GM21825 (cell line): Measurements from ENCODE around the gene PHPT1.
"Not testable (repeated sequence)": the region's sequence is repeated elsewhere in the genome, so short reads cannot be mapped to it uniquely, and the experiment has no call there.

Experiments
- ATAC-seq: cut with Tn5 transposase; IDR thresholded peaks from one replicate; pipeline ENCODE4 v1.9.1; 2021; ENCODE audit warnings: mild to moderate bottlenecking, moderate library complexity; ENCODE audit not compliant: unreplicated experiment

The PHPT1 gene

DNA sequence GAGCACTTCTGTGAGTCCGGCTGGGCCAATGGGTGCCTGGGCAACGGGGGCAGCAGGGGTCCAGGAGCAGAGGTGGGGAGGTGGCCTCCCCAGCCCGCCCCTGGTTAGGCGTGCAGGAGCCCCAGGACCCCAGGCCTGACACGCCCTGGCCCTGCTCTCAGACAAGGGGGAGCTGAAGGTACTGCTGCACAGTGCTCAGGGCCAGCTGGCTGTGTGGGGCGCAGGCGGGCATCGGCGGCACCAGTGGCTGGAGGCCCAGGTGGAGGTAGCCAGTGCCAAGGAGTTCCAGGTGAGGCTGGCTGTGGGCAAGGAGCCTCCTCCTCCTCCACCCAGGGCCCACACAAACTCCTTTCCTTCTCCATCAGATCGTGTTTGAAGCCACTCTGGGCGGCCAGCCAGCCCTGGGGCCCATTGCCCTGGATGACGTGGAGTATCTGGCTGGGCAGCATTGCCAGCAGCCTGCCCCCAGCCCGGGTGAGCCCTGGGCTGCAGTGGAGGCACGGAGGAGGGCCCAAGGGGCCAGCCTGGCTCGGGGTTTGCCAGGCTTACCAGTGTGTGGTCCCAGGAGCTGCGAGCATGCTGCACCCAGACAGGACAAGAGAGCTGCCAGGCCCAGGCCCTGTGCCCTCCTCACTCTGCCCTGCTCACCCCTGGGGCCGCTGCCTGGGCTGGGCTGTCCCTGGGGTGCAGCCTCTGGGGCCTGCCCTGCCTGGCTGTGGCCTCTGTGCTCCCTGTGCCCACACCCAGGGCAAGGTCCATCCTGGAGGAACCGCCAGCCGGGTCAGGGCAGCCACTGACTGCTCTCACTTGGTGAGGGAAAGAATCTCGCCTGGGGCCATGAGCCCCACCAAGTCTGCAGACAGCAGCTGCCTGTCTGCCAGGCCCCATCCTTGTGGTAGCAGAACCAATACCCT is 9.9 kb downstream of the PHPT1 start:
- no peak for ATAC-seq

DNA sequence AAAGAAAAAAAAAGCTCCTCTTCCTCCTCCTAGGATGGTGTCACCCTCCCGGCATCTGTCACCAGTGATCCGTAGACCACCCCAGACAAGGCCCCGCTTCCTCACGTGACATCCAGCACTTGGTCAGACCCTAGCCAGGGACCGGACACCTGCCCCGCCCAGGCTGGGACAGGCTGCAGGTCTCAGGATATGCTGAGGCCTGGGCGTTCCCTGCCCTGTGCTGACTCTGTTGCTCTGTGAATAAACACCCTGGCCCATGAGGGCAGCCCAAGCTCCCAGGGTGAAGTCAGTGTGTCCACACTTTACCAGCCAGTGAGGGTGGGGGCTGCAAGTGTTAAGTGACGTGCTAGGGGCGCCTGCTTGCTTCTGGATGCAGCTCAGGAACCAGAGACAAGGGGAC is 11.3 kb downstream of the PHPT1 start:
- no peak for ATAC-seq

DNA sequence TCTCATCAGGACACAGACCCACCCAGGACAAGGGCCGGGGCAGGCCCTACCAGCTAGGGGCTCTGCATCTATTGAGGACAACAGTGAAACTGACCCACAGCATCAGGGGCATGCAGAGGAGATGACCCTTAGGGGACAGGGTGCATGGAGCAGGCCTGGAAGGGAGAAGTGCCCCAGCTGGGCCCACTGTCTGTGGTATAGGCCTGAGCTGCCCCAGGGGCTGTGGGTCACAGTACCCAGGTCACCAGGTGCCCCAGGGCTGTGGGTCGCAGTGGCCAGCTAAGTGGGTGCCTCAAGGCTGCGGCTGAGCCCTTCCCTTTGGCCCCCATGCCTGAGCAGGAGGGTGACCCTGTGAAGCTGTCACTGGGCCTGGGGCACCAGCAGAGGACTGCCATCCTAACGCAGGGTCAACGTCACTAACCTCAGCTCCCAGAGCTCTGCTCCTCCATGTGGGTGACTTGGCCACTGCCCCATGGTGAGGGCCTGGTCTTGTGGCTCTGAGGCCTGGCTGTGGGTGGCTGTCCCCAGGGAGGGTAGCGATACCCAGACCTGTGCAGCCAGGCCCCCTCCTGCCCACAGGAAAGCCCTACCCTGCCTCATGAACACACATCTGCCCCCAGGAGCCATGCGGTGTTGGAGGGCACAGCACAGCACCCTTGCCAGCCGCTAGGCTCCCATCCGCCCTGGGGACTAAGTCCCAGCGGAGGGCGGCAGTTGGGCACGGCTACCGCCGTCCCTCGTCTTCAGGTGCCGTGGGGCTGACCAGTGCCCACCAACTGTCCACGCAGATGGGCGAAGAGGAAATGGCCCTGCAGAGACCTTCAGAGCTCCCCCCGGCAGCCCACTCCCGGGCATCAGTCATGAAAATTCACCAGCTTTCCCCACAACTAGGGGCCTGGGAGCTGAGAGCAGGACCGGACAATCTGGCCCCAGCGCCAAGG is 12.0 kb downstream of the PHPT1 start:
- ATAC-seq: no peak

DNA sequence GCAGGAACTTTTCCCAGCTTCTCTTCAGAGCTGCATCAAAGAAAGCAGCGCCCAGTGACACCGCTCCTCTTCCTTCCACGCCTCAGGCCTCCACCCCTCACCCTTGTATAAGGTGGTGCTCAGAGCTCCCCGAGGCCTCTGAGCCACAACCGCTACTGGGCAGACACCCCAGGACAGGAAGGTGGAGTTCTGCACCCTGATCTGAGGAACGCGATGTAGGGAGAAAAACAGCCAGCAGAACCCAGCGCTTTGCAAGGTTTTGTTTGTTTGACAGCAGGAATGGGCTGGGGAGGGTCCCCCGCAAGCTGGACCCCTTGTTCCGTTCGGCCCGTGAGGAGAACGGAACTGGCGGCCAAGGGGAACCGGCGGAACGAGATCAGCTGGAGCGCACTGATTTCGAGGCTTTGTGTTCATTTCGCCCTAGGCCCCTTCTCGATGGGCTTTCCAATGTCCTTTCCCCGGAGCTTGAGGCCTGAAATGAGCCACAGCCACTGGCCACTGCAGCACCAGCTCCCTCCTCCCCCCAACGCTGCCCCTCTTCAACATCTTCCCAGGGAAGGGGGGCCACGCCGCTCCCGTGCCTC is 12.8 kb downstream of the PHPT1 start:
- ATAC-seq: no peak

DNA sequence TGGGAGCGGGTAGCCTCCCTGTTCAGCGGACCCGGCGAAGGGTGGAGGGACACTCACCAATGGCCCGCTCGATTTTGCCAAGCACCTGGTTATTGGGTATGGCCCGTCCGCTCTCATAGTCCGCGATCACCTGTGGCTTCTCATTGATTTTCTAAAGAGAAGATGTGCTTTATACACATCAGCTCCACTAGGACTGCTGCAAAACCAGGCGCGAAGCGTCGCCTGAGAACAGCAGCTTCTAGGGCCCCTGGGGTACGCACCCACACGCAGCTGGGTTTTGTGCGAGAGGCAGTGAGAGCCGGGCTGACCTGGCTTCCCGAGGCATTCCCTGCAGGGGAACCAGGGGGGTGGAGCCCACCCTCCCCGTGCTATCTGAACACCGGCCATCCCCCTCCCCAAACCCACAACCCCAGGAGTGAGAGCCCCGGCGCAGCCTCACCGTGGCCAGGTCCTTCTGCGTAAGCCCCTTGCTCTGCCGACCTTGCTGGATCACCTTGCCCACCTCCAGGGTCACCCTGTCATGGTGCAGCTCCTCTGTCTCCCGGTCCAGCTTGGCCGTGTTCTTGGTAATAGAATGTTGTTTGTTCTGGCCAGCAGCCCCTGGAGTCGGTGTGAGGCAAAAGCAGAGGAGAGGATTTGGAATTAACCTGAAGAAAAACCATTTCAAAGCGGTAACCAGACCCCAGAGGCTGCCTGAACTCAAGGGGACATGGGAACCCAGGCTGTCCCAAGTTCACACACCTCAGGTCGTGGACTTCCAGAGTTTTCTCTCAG is 13.8 kb downstream of the PHPT1 start:
- no peak for ATAC-seq

- no peak for ATAC-seq
Observed at GRCh38 chr9:136863623-136864273, 14.5 kb downstream of the PHPT1 start.

- no peak for ATAC-seq
Observed at GRCh38 chr9:136865041-136865767, 16.0 kb downstream of the PHPT1 start.

DNA sequence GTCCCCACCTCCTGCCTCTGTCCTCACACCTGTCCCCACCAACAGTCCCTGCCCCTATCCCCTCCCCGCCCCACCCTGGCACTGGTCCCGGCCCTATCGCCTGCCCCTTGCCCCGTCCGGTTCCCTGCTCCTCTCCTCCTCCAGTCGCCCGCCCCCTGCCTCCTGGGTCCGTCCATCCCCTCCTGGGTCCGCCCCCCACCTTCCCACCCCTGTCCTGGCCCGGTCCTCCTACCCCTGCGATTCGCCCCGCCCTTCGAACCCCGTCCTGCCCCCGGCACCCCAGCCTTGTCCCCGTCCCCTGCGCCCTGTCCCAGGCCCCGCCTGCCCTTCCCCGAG is 16.5 kb downstream of the PHPT1 start:
- no peak for ATAC-seq

GRCh38 chr9:136866898-136867421 is 17.8 kb downstream of the PHPT1 start:
- ATAC-seq: not testable (repeated sequence)

- no peak for ATAC-seq
Observed at GRCh38 chr9:136867480-136867879, 18.3 kb downstream of the PHPT1 start.

GRCh38 chr9:136867917-136868316 is 18.7 kb downstream of the PHPT1 start:
- no peak for ATAC-seq

DNA sequence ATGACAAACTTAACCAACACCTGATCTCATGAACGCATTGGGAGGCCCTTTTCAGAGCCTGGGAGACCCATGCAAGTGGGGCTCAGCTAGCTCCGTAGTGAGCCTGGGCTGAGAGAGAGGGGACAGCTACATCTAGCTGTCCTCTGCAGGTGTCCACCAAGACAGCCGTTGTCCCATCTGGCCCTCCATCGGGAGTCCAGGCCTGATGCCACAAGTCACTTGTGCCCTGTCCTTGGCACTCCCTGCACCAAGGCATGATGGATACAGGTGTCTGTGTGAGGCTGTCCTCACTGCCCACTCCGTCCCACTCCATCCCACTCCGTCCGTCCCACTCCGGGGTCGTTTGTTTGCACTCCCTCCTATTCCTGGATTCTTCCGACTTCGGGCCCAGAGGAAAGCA is 19.4 kb downstream of the PHPT1 start:
- ATAC-seq: no peak

DNA sequence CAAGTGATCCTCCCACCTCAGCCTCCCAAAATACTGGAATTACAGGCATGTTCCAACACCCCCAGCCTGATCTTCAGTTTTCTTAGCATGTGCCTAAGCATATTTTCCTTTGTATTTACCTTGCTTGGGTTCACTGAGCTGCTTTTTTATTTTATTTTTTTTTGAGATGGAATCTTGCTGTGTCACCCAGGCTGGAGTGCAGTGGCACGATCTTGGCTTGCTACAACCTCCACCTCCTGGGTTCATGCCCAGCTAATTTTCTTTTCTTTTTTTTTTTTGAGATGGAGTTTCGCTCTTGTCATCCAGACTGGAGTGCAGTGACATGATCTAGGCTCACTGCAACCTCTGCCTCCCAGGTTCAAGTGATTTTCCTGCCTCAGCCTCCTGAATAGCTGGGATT is 20.4 kb downstream of the PHPT1 start:
- ATAC-seq: not testable (repeated sequence)

- ATAC-seq: no peak
Observed at GRCh38 chr9:136875155-136875554, 25.9 kb downstream of the PHPT1 start.

DNA sequence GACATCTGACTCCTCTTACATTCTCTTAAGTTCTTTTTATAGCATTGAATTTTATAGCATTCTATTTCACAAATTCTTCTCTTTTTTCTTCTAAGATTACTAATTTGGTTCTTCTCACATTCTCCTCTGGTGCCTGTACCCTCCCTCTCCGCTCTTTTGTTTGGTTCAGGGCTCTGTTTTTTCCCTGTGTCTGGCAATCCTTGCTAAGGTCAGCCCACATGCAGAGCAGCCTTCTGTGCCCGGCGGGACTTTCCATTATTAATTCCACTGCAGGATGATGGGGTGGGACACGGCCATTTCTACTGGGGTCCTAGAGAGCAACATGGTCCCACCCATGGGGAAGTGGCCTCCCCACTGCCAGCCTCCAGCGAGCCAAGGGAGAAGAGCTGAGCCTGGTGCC is 27.3 kb downstream of the PHPT1 start:
- ATAC-seq: no peak

DNA sequence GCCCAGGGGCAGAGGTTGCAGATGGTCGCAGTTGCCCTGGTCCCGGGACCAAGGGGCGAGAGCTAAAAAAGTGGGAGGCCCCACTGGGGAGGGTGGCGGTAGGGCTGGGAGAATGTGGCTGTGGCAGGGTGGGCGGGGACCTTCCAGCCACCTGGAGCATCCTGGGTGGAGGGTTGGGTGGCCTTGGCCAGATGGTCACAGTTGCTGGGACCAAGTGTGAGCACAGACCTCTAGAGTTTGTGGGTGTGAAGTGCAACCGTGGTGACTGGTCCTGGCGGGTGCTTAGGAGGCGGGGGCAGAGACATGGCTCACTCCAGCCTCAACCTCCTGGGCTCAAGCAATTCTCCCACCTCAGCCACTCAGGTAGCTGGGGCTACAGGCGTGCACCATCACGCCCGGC is 31.4 kb downstream of the PHPT1 start:
- ATAC-seq: no peak

- peak; percentile 30 for ATAC-seq
Observed at GRCh38 chr9:136881691-136882108, 32.5 kb downstream of the PHPT1 start.

DNA sequence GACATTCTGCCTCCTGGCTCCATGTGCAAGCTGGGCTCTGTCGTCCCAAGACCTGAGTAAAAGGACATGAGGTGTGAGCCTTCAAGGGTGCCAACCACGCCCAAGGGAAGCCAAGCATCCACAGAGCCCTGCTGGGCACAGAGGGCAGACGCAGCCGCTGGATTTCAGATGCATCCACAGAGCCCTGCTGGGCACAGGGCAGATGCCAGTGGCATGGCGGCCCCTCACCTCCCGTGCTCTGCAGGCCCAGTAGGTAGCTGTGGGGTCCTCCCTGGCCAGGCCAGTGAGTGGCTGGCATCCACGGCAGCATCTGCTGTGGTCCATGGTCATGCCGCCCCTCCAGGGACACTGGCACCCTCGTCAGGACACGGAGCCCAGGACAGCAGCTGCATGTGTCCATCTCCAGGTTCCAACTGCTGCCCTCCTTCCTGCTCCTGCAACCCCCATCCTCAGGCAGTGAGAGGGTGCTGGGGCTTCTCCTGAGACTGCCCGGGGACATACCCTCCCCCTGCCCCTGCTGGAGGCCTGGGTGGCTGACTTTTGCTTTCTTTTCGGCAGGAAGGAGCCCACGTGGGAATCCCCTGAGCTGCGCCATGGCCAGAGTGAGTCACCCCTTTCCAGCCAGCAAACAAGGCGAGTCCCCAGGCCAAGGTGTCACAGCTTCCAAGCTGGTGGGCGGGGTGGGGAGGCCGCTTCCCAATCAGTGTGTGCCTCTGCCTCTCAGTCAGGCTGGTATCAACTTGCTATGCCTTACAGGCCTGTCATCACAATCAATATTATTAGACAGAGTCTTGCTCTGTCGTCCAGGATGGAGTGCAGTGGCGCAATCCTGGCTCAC is 33.1 kb downstream of the PHPT1 start:
- peak; percentile 36 for ATAC-seq
